Loucy (cell line): Measurements from ENCODE around the gene TRPM6.

Experiments used
- CTCF ChIP-seq: fragments of 200-600 bp; sonication (generic); conservative IDR thresholded peaks from 2 replicates; pipeline ENCODE4 v1.5.1; 2014; ENCODE audit warnings: mild to moderate bottlenecking, antibody characterized with exemption, low read length
- EZH2phosphoT487 ChIP-seq: fragments of 200-600 bp; IDR thresholded peaks from 2 replicates; pipeline ENCODE4 v1.6.1; 2018; ENCODE audit warnings: antibody characterized with exemption, mild to moderate bottlenecking, moderate library complexity, borderline replicate concordance

- no peak for TF ChIP-seq CTCF
- TF ChIP-seq EZH2phosphoT487 = no peak
Measured at GRCh38 chr9:74865177-74865576, 22.5 kb downstream of the TRPM6 start.
